ENCODE measurements around the gene ZNF225. TPM values are rescaled to one million over a fixed set of nuclear protein-coding genes. Genes with fewer than 3 reads are reported as not detected.
A peak's percentile ranks its signal among the peaks of the same experiment; 100 is the strongest.
"Not testable (repeated sequence)": the region's sequence is repeated elsewhere in the genome, so short reads cannot be mapped to it uniquely, and the experiment has no call there.

Gene ZNF225
- total RNA-seq = 1 to 10 TPM; 3.2 to 3.3 TPM
- long read RNA-seq, full-length matches to known transcripts = 5 of 5 reads
- long read RNA-seq, partial matches to known transcripts = 0 of 5 reads
- long read RNA-seq, other reads (novel, unspliced or antisense) = 0 of 5 reads

DNA sequence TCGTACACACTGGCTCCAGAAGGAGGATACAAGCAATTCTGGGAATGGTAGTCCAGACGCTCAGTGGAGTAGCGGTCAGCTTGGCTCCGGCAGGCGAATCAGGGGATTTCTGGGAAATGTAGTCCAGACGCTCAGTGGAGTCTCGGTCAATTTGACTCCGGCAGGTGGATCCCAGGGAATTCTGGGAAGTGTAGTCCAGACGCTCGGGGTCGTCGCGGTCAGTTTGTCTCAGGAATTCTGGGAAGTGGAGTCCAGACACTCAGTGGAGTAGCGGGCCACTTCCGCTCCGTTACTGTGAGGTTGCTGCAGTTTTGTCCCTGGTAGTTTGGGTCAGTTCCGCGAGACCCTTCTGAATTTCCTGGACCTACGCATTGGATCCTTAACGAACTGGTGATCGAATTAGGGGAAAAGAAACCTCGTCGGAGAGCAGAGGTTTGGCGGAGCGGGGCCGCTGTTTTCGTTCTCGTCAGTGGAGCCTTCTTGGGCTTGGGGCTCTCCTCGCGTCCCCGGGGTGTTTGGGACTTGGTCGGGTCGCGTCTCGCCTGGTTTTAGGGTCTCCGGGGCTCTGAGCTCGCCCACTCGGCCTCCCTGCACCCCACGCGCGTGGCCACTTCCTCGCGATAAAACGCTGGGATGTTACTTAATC, at the start of gene ZNF225:
TSS of gene ZNF225 (plus strand) at position 262 of the 646 bp plus-strand sequence. CDS start 2,429 bp downstream, outside the sequence.
- intact Hi-C loops (cut with DNase I) = loop anchor here in 1 of 2 donors (5.0 kb wide), 1 partner anchor 194 kb away; the partner anchor contains the start of gene ZNF235
- ATAC-seq (peak; percentile 99), DNase-seq (peak; percentile 95)

DNA sequence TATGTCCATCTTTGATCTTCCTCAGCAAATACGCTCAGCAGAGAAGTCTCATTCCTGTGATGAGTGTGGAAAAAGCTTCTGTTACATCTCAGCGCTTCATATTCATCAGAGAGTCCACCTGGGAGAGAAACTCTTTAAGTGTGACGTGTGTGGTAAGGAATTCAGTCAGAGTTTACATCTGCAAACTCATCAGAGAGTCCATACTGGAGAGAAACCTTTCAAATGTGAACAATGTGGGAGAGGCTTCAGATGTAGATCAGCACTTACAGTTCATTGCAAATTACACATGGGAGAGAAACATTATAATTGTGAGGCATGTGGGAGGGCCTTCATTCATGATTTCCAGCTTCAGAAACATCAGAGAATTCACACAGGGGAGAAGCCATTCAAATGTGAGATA, 46.9 kb upstream of the ZNF225 start:
- ATAC-seq = no peak
- intact Hi-C loops (cut with DNase I) = no loop called here

DNA sequence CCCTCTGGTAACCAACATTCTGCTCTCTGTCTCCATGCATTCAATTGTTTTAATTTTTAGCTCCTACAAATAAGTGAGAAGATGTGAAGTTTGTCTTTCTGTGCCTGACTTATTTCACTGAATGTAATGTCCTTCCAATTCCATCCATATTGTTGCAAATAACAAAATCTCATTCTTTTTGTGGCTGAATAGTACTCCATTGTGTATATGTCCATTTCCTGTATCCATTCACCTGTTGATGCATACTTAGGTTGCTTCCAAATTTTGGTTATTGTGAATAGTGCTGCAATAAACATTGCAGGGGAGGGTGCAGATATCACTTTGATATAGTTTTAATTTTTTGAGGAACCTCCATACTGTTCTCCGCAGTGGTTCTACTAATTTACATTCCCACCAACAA, 43.8 kb upstream of the ZNF225 start:
- ATAC-seq (no peak), DNase-seq (no peak)

More for the DNA sequence above, 46.9 kb upstream of the ZNF225 start:
- no peak for DNase-seq

DNA sequence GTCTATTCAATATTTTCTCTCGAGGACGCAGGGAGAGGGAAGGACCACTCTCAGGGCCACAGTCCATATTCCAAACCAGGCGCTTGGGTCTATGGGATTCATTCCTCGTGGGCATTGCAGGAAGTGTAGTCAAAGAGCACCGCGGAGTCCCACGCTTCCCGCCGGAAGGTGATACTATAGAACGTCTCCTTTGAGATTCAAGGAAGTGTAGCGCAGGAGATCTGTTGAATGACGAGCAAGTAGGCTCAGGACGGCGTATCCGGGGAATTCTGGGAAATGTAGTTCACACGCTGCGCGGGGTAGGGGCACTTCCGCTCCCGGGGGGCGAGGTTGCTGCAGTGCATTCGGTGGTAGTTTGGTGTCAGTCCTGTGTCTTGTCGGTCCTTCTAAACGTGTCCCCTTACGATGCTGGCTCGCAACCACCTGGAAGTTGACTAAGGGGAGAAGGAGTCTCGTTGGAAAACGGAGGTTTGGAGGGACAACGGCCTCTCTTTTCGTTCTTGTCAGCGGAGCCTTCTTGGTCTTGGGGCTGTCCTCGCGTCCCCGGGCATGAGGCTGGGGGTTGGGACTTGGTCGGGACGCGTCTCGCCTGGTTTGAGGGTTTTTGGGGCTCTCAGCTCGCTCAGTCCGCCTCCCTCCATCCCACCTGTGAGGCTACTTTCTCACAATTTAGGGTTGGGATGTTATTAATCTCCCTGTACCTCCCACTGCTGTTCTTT, 41.2 kb upstream of the ZNF225 start, which contains the start of gene ZNF284:
TSS of gene ZNF284 (plus strand) at position 336 of the 719 bp plus-strand sequence. CDS start 4,231 bp downstream, outside the sequence.
- DNase-seq = peak; percentile 88
- intact Hi-C loops (cut with DNase I) = no loop called here
- ATAC-seq = peak; percentile 99 to 100

More for the DNA sequence above, 43.8 kb upstream of the ZNF225 start:
- intact Hi-C loops (cut with DNase I) = no loop called here

DNA sequence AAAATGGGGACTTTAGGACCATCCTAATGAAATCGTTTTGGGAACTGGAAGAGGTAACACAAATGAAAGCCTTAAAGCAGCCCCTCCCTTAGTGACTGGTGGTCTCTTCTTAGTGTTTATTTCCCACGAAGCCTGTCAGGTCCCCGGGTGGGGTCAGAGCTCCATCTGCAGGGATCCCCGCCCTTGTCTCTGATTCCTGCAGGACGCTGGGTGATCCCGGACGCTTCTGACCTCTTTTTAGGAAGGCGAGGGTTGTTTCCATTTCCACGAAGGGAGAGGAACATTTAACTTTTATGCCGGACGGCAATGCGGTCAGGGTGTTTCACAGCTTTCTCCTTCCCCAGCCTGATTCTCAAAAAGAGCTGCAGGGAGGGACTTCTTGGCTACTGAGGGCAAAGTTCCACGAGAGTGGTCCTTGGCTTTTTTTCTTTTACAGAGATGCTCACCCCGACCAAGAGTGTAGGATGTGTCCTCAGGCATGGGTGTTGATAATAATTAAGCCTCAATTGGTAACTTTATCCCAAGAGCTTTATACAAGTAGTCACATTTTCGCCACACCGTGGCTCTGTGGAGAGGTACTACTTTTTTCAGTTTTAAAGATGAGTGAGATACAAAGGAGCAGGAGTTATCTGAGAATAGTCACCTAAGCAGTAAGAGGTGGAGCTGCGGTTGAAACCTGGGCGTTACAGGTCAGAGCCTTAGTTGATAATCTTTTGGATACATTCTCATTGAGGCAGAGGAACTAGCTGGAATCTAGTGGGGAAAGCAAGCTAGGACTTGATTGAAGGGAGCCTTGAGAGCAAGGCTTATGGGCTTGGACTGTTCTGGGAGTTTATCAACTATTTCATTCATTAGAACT, 40.4 kb upstream of the ZNF225 start:
- intact Hi-C loops (cut with DNase I) = no loop called here
- DNase-seq (no peak), ATAC-seq (peak; percentile 29 to 50)

DNA sequence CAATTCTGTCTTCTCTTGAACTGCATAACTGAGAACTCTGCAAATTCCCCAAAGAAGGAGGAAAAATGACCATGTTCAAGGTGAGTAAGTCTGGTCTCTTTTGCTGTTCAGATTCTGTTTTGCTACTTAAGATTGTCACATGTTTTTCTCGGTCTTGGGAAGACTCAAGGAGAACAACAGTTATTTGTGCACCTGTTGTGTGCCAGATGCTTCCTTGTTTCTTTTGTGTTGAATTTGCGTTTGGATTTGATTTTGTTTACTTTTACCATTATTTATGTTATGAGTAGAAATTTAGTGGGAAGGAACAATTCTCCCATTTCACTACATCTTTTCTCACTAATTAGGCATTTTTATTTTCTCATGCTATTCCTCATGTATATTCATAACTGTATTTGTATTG, 36.9 kb upstream of the ZNF225 start:
- DNase-seq (no peak), ATAC-seq (no peak)
- intact Hi-C loops (cut with DNase I) = no loop called here

DNA sequence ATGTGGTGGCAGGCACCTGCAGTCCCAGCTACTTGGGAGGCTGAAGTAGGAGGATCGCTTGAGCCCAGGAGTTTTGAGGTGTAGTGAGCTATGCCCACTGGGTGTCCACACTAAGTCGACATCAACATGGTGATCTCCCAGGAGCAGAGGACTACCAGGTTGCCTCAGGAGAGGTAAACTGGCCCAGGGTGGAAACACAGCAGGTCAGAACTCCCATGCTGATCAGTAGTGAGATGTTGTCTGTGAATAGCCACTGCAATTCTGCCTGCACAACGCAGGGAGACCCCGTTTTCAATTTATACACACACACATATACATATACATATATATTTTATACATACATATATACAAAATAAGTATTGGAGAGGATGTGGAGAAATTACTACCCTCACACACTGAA, 21.1 kb upstream of the ZNF225 start:
- DNase-seq (no peak), ATAC-seq (no peak)
- intact Hi-C loops (cut with DNase I) = no loop called here

DNA sequence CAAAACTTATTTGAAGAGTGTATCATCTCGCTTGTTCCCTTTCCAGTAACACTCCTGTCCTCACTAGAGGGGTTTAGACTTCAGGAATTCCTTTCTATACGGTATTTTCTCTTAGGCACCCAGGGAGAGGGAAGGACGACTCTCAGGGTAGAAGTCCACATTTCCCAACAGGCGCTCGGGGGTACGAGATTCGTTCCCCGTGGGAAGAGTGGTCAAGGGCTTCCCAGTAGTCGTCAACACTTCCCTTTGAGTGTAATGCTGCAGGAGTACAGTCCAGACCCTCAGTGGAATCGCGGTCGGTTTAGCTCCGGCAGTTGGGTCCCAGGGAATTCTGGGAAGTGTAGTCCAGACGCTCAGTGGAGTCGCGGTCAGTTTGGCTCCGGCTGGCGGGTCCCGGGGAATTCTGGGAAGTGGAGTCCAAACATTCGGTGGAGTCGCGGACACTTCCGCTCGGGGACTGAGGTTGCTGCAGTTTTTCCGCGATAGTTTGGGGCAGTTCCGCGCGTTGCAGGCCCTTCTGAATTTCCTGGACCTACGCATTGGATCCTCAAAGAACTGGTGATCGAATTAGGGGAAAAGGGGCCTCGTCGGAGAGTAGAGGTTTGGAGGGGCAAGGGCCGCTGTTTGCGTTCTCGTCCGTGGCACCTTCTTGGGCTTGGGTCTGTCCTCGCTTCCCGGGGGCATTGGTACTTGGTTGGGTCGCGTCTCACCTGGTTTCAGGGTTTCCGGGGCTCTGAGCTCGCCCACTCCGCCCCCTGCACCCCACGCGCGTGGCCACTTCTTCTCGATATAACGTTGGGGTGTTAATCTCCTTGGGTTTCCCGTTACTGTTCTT, 19.1 kb upstream of the ZNF225 start, which contains the start of gene ZNF224:
TSS of gene ZNF224 (plus strand) at position 431 of the 835 bp plus-strand sequence. CDS start 3,513 bp downstream, outside the sequence.
- DNase-seq = peak; percentile 93
- intact Hi-C loops (cut with DNase I) = no loop called here
- ATAC-seq = peak; percentile 99 to 100

DNA sequence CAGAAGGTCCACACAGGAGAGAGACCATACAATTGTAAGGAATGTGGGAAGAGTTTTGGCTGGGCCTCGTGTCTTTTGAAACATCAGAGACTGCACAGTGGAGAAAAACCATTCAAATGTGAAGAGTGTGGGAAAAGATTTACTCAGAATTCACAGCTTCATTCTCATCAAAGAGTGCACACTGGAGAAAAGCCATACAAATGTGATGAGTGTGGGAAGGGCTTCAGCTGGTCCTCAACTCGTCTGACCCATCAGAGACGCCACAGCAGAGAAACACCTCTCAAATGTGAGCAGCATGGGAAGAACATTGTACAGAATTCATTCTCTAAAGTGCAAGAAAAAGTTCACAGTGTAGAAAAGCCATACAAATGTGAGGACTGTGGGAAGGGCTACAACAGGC, 5.4 kb upstream of the ZNF225 start:
- intact Hi-C loops (cut with DNase I) = no loop called here
- DNase-seq = no peak
- ATAC-seq = no peak

DNA sequence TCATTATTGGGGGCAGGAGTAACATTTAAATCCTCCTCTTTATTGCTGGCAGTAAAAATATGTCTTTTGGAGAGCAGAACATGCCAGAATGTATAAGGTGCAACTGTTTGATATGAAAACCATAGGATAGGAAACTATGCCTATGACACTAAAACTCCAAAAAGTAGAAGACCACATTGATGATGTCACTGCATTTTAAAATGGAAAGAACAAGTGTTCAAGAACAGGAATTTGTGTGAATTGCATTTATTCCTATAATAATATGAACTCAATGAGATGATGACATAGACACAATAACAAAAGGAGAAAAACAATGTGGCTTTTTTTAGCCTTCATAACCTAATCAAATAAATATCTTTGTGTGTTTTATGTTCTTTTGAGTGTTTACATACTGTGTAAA, 3.7 kb upstream of the ZNF225 start:
- ATAC-seq = no peak

DNA sequence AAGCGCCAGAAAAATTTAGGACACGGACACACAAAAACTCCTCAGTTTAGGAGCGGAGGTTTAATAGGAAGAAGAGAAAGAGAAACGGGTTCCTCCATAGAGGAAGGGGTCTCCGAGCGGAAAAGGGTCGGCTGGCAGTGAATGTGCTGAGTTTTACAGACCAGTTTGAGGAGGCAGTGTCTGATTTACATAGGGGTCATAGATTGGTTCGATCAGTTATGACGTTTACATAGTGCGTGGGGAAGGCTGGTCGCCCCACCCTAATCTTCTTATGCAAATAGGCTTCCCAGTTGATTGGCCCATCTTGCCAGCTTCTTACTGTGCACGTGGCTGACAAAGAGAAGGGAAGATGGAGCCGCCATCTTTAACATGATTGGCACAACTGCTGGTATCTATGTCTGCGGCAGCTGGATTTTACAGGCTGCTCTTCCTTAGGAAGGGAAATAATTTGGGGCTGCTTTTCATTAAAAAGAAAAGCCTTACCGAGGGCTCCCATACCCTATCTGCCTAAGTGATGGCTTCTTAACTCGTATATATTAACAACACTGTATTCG, 1.2 kb upstream of the ZNF225 start:
- DNase-seq (peak; percentile 37), ATAC-seq (no peak)
- intact Hi-C loops (cut with DNase I) = loop anchor here in 1 of 2 donors (5.0 kb wide), 1 partner anchor 195 kb away; the partner anchor contains the start of gene ZNF235

More for the DNA sequence above, 3.7 kb upstream of the ZNF225 start:
- intact Hi-C loops (cut with DNase I) = no loop called here
- DNase-seq = no peak

DNA sequence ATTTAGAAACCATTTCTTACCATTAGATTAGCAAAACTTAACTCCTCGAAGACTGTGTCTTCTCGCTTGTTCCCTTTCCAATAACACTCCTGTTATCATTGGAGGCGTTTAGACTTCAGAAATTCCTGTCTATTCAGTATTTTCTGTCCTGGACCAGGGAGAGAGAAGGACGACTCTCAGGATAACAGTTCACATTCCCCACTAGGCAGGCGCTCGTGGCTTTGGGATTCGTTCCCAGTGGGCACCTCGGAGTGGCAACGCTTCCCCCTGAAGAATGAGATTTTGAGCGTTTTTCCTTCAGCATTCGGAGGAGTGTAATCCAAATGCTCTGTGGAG, 429 bp upstream of the ZNF225 start:
- ATAC-seq (no peak), DNase-seq (no peak)
- intact Hi-C loops (cut with DNase I) = loop anchor here in 1 of 2 donors (5.0 kb wide), 1 partner anchor 195 kb away; the partner anchor contains the start of gene ZNF235

DNA sequence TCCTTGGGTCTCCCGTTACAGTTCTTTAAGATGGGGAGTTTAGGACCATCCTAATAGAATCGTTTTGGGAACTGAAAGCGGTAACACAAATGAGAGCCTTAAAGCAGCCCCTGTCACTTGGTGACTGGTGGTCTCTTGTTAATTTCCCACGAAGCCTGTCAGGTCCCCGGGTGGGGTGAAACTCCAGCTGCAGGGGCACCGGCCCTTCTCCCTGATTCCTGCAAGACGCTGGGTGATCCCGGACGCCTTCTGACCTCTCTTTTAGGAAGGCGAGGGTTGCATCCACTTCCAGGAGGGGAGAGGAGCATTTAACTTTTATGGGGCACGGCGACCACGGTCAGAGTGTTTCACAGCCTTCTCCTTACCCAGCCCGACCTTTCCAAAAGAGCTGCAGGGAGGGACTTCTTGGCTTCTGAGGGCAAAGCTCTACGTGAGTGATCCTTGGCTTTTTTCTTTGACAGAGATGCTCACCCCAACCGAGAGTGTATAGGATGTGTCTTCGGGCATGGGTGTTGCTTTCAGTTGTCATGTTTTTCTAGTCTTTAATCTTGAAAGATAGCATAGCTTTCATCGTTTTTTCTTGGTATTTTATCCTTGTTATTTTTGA, 688 bp downstream of the ZNF225 start:
- DNase-seq (peak; percentile 30), ATAC-seq (peak in 1 of 2 donors; percentile 2)
- intact Hi-C loops (cut with DNase I) = loop anchor here in 1 of 2 donors (5.0 kb wide), 1 partner anchor 193 kb away; the partner anchor contains the start of gene ZNF235

DNA sequence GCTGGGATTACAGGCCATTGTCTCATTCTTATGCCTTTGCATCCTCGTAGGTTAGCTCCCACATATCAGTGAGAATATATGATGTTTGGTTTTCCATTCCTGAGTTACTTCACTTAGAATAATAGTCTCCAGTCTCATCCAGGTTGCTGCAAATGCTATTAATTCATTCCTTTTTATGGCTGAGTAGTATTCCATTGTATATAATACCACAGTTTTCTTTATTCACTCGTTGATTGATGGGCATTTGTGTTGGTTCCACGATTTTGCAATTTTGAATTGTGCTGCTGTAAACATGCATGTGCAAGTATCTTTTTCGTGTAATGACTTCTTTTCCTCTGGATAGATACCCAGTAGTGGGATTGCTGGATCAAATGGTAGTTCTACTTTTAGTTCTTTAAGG, 8.0 kb downstream of the ZNF225 start:
- ATAC-seq; intact Hi-C loops (cut with DNase I); DNase-seq: not testable (repeated sequence)

DNA sequence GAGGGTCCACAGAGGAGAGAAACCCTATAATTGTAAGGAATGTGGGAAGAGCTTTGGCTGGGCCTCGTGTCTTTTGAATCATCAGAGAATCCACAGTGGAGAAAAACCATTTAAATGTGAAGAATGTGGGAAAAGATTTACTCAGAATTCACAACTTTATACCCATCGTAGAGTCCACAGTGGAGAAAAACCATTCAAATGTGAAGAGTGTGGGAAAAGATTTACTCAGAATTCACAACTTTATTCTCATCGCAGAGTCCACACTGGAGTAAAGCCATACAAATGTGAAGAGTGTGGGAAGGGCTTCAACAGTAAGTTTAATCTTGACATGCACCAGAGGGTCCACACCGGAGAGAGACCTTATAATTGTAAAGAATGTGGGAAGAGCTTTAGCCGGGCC, 18.8 kb downstream of the ZNF225 start:
- DNase-seq = no peak
- intact Hi-C loops (cut with DNase I) = no loop called here
- no peak for ATAC-seq

DNA sequence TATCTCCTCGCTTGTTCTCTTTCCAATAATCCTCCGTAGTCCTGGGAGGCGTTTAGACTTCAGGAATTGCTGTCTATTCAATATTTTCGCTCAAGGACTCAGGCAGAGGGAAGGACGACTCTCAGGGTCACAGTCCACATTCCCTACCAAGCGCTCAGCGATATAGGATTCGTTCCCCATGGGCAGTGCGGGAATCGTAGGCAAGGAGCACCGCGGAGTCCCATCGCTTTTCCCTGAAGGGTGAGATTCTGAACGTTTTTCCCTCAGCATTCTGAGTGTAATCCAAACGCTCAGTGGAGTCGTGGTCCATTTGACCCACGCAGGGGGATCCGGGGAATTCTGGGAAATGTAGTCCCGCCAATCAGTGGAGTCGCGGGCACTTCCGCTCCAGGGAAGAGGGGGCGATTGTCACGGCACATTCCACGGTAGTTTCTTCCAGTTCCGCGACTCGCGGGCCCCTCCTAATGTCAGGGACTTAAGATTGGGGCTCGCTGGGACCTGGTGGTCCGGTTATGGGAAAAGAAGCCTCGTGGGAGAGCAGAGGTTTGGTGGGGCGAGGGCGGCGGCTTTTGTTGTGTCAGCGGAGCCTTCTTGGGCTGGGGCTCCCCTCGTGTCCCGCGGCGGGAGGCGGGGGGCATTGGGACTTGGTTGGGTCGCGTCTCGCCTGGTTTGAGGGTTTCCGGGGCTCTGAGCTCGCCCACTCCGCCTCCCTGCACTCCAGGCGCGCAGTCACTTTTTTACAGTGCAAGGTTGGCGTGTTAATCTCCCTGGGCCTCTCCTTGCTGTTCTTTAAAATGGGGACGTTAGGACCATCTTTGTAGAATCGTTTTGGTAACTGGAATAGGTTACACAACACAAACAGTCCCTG, 28.2 kb downstream of the ZNF225 start, which contains the start of gene ZNF234:
TSS of gene ZNF234 (plus strand) at position 364 of the 868 bp plus-strand sequence. CDS start 3,079 bp downstream, outside the sequence.
- intact Hi-C loops (cut with DNase I) = no loop called here
- ATAC-seq = peak; percentile 99
- peak; percentile 91 for DNase-seq
